Measurements from ENCODE around the gene DYNC2H1. TPM values are rescaled to one million over a fixed set of nuclear protein-coding genes. Genes with fewer than 3 reads are reported as not detected.

The DYNC2H1 gene
- total RNA-seq, 1 experiment from 2014 or later, result 12.4 TPM

- H3K9me3 ChIP-seq (ENCODE audit: control insufficient read depth, insufficient read depth, low read depth, low read length), result no peaks in the 10 kb centered on the region
- H3K27ac ChIP-seq (ENCODE audit: low read length), result no peak overlapping the region
- no peak for TF ChIP-seq REST (IDR thresholded peaks at IDR 0.05; ENCODE audit: insufficient read depth in 1 of 2, low read depth in 2 of 2, low read length in 1 of 2)
- TF ChIP-seq SIN3A (IDR thresholded peaks at IDR 0.05; ENCODE audit: borderline replicate concordance, insufficient read depth, low read depth, low read length), result no peak
- no peak for TF ChIP-seq POLR2AphosphoS5 (IDR thresholded peaks at IDR 0.05; ENCODE audit: low read depth, low read length)
- TF ChIP-seq TCF7L2 (IDR thresholded peaks at IDR 0.05; ENCODE audit: low read depth, low read length), result no peak
- TF ChIP-seq CTCF (IDR thresholded peaks at IDR 0.05), result no peak
- ATAC-seq (no peak), DNase-seq (ENCODE audit: low read depth, low spot score) (no peak)
- no peaks in the 10 kb centered on the region for H3K27me3 ChIP-seq (ENCODE audit: control insufficient read depth, insufficient read depth, low read length)
- H3K4me1 ChIP-seq (ENCODE audit: control insufficient read depth, insufficient read depth, low read length), result no peaks in the 10 kb centered on the region
- peaks cover 6% of the 10 kb centered on the region for H3K36me3 ChIP-seq (ENCODE audit: control insufficient read depth, insufficient read depth, low read length)
- POLR2A ChIA-PET, result no interaction called here
- intact Hi-C loops (cut with micrococcal nuclease; ENCODE audit: unreplicated experiment), result no loop called here
- in situ Hi-C loops (cut with HindIII; ENCODE audit: low pct_unique_long_range_greater_than_20kb, low sequenced_read_pairs), result no loop called here
- BruUV-seq (replicated peaks), result no TSS peak
- CTCF ChIA-PET, result no interaction called here
- H3K4me3 ChIP-seq (ENCODE audit: low read depth in 2 of 2, low read length in 2 of 2), result no peak overlapping the region
Measured at GRCh38 chr11:103175461-103176129, 66.4 kb downstream of the DYNC2H1 start.

DNA sequence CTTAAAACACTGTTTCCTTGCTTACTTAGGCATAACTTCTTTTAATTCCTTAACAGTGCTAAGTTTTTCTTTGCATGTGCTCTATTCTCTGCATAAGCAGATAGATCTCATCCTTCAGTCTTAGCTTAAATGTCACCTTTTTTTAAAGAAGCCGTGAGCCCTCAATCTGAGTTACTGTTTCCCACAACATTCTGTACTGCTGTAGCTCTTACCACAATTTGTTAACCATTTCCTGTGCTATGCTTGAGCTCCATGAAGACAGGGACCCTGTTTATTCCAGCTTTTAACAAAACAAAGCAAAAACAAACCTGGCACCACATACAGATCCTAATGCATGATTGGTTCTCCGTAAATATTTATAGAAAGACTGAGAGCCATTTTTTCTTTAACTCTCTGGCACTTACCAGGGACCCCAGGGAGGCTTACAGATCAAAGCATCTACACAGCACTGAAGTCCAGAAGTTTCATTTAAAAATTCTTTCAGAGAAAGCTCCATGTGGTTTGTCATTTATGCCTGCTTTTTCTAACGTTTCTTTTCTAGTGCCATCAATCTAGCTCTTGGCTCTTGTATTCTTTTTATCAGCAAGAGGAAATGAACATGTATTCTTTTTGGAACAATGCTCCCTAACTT, 74.9 kb downstream of the DYNC2H1 start:
- DNase-seq (ENCODE audit: low read depth, low spot score) (no peak), ATAC-seq (no peak)
- Histone ChIP-seq H3K27ac (ENCODE audit: low read length) (no peak overlapping the region), H3K27me3 (ENCODE audit: control insufficient read depth, insufficient read depth, low read length) (no peaks in the 10 kb centered on the region), H3K9me3 (ENCODE audit: control insufficient read depth, insufficient read depth, low read depth, low read length) (no peaks in the 10 kb centered on the region), H3K4me3 (ENCODE audit: low read depth in 2 of 2, low read length in 2 of 2) (no peak overlapping the region), H3K4me1 (ENCODE audit: control insufficient read depth, insufficient read depth, low read length) (no peaks in the 10 kb centered on the region), H3K36me3 (ENCODE audit: control insufficient read depth, insufficient read depth, low read length) (peaks cover 5% of the 10 kb centered on the region; the same call in 1 of the 2 replicates)
- no TSS peak for BruUV-seq (replicated peaks)
- in situ Hi-C loops (cut with HindIII; ENCODE audit: low pct_unique_long_range_greater_than_20kb, low sequenced_read_pairs) (no loop called here), intact Hi-C loops (cut with micrococcal nuclease; ENCODE audit: unreplicated experiment) (no loop called here)
- CTCF ChIA-PET, result no interaction called here
- TF ChIP-seq SIN3A (IDR thresholded peaks at IDR 0.05; ENCODE audit: borderline replicate concordance, insufficient read depth, low read depth, low read length), result no peak
- POLR2A ChIA-PET, result no interaction called here

All from Panc1 (cell line).